Neuronal stem cell (in vitro differentiated cells): ENCODE results near the gene KLHL10.

ENCODE experiments used
- DNase-seq: peaks from one replicate; pipeline ENCODE4 v3.0.0-alpha.2; 2013; ENCODE audit warnings: low spot score
- H2AFZ ChIP-seq: one replicate; pipeline ENCODE4 v1.6.1; 2013; ENCODE audit warnings: mild to moderate bottlenecking, low read length, inconsistent platforms
- H2AK5ac ChIP-seq: 2 replicates; pipeline ENCODE4 v1.6.1; 2013; ENCODE audit warnings: low read depth, mild to moderate bottlenecking, inconsistent platforms, low read length, moderate library complexity, mixed read lengths
- H2BK120ac ChIP-seq: 2 replicates; pipeline ENCODE4 v1.6.1; 2013; ENCODE audit warnings: low read depth, mild to moderate bottlenecking, inconsistent platforms, low read length, moderate library complexity, mixed read lengths
- H2BK12ac ChIP-seq: one replicate; pipeline ENCODE4 v1.6.1; 2013; ENCODE audit warnings: low read length, inconsistent platforms
- H2BK15ac ChIP-seq: 2 replicates; pipeline ENCODE4 v1.6.1; 2013; ENCODE audit warnings: mild to moderate bottlenecking, low read length, inconsistent platforms, mixed read lengths
- H2BK5ac ChIP-seq: one replicate; pipeline ENCODE4 v1.6.1; 2013; ENCODE audit warnings: inconsistent platforms, mild to moderate bottlenecking, low read length, moderate library complexity
- H3K14ac ChIP-seq: one replicate; pipeline ENCODE4 v1.6.1; 2013; ENCODE audit warnings: low read length, inconsistent platforms
- H3K18ac ChIP-seq: 2 replicates; pipeline ENCODE4 v1.6.1; 2013; ENCODE audit warnings: low read length, inconsistent platforms
- H3K23ac ChIP-seq: 2 replicates; pipeline ENCODE4 v1.6.1; 2013; ENCODE audit warnings: low read depth, mild to moderate bottlenecking, mixed read lengths, low read length, inconsistent platforms; ENCODE audit not compliant: poor library complexity
- H3K27ac ChIP-seq: replicated peaks from 3 replicates; pipeline ENCODE4 v1.5.1; 2013; ENCODE audit warnings: low read length, inconsistent platforms
- H3K27me3 ChIP-seq, 3 experiments: 2 replicates each; pipeline ENCODE4 v1.6.1; 2013; ENCODE audit warnings: low read length in 3 of 3, mild to moderate bottlenecking in 2 of 3, inconsistent platforms in 1 of 3, low read depth in 1 of 3, mixed read lengths in 1 of 3, moderate library complexity in 1 of 3; ENCODE audit not compliant: control insufficient read depth in 3 of 3, insufficient read depth in 3 of 3
- H3K36me3 ChIP-seq, 2 donors: replicated peaks in 1 of 2; 2 replicates each; pipeline ENCODE4 v1.6.1; 2013; ENCODE audit warnings: low read length in 2 of 2; ENCODE audit not compliant: control insufficient read depth in 2 of 2, insufficient read depth in 2 of 2
- H3K4ac ChIP-seq: 2 replicates; pipeline ENCODE4 v1.6.1; 2013; ENCODE audit warnings: inconsistent platforms, mild to moderate bottlenecking, low read length, moderate library complexity
- H3K4me1 ChIP-seq, 2 donors: 1 replicate in 1 of 2; 2 replicates in 1 of 2; pipeline ENCODE4 v1.6.1; 2013; ENCODE audit warnings: low read length in 2 of 2, low read depth in 1 of 2; ENCODE audit not compliant: control insufficient read depth in 2 of 2, insufficient read depth in 1 of 2
- H3K4me2 ChIP-seq: one replicate; pipeline ENCODE4 v1.6.1; 2013; ENCODE audit warnings: mild to moderate bottlenecking, low read length, inconsistent platforms; ENCODE audit not compliant: insufficient read depth, poor library complexity, severe bottlenecking
- H3K4me3 ChIP-seq, 2 donors: 2 replicates each; pipeline ENCODE4 v1.5.1; 2013; ENCODE audit warnings: low read length in 2 of 2, mild to moderate bottlenecking in 2 of 2, inconsistent platforms in 1 of 2, moderate library complexity in 1 of 2
- H3K79me1 ChIP-seq: one replicate; pipeline ENCODE4 v1.6.1; 2013; ENCODE audit warnings: low read depth, mild to moderate bottlenecking, inconsistent platforms, low read length, moderate library complexity
- H3K9ac ChIP-seq: one replicate; pipeline ENCODE4 v1.6.1; 2013; ENCODE audit warnings: mild to moderate bottlenecking, low read depth, low read length, inconsistent platforms; ENCODE audit not compliant: poor library complexity
- H3K9me3 ChIP-seq, 2 donors: replicated peaks in 1 of 2; 2 replicates each; pipeline versions ENCODE3 to v1.6.1; 2013; ENCODE audit warnings: low read length in 2 of 2, mild to moderate bottlenecking in 2 of 2, inconsistent platforms in 1 of 2, low read depth in 1 of 2, mixed read lengths in 1 of 2, moderate library complexity in 1 of 2; ENCODE audit not compliant: control insufficient read depth in 2 of 2, insufficient read depth in 1 of 2
- H4K8ac ChIP-seq: one replicate; pipeline ENCODE4 v1.6.1; 2013; ENCODE audit warnings: low read depth, mild to moderate bottlenecking, inconsistent platforms, low read length, moderate library complexity
- H4K91ac ChIP-seq: one replicate; pipeline ENCODE4 v1.6.1; 2013; ENCODE audit warnings: low read length, low read depth, mild to moderate bottlenecking, inconsistent platforms; ENCODE audit not compliant: poor library complexity
- WGBS, 2 donors: extraction: QIAGEN DNeasy Blood & Tissue Kit; methylation state at CpG; one replicate each; pipeline ENCODE4 v1.1.7; 2013; ENCODE audit warnings: missing lambda C conversion rate in 2 of 2, mixed read lengths in 1 of 2; ENCODE audit not compliant: insufficient read length in 2 of 2, insufficient replicate concordance in 1 of 2; ENCODE audit errors: extremely low coverage in 2 of 2; 5-methylcytosine and 5-hydroxymethylcytosine counted together

The KLHL10 gene

DNA sequence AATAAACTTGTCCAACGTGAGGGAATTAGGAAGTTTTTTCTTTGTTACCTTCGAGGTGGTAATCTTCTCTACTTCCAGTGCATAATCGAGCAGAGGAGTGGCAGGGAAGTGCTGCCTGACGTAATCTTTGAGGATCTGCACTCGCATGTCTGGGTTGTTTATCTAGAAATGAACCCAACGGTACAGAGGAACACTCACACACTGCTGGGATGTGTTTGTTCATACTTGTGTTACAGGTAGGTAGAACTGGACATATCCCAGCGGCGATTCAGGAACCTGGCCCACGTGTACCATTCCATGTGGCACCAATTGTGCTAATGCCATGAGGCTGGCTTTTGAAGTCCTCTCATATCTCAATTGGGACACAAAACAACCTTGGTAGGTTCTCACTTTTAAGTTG, 31.8 kb downstream of the KLHL10 start:
- Histone ChIP-seq H2BK15ac (no peak overlapping the region), H4K8ac (no peak overlapping the region), H2BK120ac (no peak overlapping the region), H3K9ac (no peak overlapping the region), H3K14ac (no peak overlapping the region), H3K4me2 (no peak overlapping the region), H3K4me3 (no peak overlapping the region), H3K4me1 (peaks cover 0 to 2% of the 10 kb centered on the region in 2 donors), H2BK12ac (no peak overlapping the region), H3K9me3 (peaks cover 0 to 2% of the 10 kb centered on the region in 2 donors), H2BK5ac (no peak overlapping the region), H2AFZ (no peak overlapping the region), H4K91ac (no peak overlapping the region), H3K79me1 (peaks cover 9% of the 10 kb centered on the region), H3K18ac (no peak overlapping the region), H3K36me3 (peaks cover 48 to 76% of the 10 kb centered on the region in 2 donors), H2AK5ac (no peak overlapping the region), H3K23ac (no peak overlapping the region), H3K4ac (no peak overlapping the region), H3K27me3 (no peaks in the 10 kb centered on the region), H3K27ac (no peak overlapping the region)
- no peak for DNase-seq
- WGBS, 2 donors = no CpG with 5 or more reads among the region's 9 CpGs

DNA sequence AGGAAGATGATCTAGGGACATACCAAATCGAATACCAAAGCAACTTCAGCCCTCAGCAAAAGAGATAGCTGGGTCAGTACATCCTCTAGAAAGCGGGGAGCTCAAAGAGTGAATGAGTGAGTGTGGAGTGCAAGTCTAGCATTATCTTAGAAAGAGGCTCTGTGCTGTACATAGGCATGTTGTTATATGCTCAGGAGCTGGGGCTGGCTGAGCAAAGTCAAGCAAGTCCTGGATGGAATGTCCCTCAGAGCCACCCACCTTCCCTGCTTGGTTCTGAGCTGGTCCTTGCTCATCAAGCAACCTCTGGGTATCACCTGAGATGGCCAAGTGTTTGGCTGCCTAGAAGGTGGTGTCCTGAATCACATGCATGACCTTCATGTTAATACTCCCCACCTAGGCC, 32.5 kb downstream of the KLHL10 start:
- no peak overlapping the region for H2BK120ac ChIP-seq

DNA sequence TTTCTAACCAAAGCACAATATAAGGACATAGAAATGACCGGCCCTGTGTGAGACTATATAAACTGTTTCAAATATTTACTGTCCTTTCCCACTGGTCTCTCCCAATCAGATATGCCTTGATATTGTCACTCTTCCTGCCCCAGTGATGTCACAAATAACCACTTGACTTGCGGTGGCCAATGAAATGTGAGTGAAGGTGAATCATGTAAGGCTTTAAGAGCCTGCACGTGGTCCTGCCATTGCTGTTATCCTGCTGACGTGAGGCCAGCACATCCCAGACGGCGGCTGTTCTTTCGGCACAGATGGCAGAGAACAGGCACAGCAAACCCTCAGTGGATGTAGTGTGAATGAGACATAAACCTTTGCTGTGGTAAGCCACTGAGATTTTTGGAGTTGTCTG, 33.0 kb downstream of the KLHL10 start:
- H2BK15ac ChIP-seq = no peak overlapping the region
- H3K14ac ChIP-seq = no peak overlapping the region
- no peak overlapping the region for H4K8ac ChIP-seq
- H2BK120ac ChIP-seq = no peak overlapping the region
- H3K18ac ChIP-seq = no peak overlapping the region
- H2AK5ac ChIP-seq = no peak overlapping the region
- H4K91ac ChIP-seq = no peak overlapping the region
- H3K4me1 ChIP-seq = no peaks in the 10 kb centered on the region
- H3K27ac ChIP-seq = no peak overlapping the region
- peaks cover 53 to 83% of the 10 kb centered on the region in 2 donors for H3K36me3 ChIP-seq
- H3K23ac ChIP-seq = no peak overlapping the region
- no peak overlapping the region for H2BK12ac ChIP-seq
- H3K4me2 ChIP-seq = no peak overlapping the region
- peaks cover 3% of the 10 kb centered on the region for H3K79me1 ChIP-seq
- H3K9me3 ChIP-seq = peaks cover 0 to 2% of the 10 kb centered on the region in 2 donors
- H3K4ac ChIP-seq = no peak overlapping the region
- WGBS, 2 donors = no CpG with 5 or more reads among the region's 7 CpGs
- peak overlapping the region in 1 of 2 donors; percentile 27 for H3K4me3 ChIP-seq
- no peak overlapping the region for H3K9ac ChIP-seq
- H2AFZ ChIP-seq = no peak overlapping the region
- H2BK5ac ChIP-seq = no peak overlapping the region
- DNase-seq = no peak
- H3K27me3 ChIP-seq = no peaks in the 10 kb centered on the region

More for the DNA sequence above, 32.5 kb downstream of the KLHL10 start:
- no peak overlapping the region for H2AK5ac ChIP-seq
- no peak overlapping the region for H2BK15ac ChIP-seq
- no peak overlapping the region for H3K18ac ChIP-seq
- no peak for DNase-seq
- H3K23ac ChIP-seq = no peak overlapping the region
- H3K9ac ChIP-seq = no peak overlapping the region
- H3K36me3 ChIP-seq = peaks cover 52 to 81% of the 10 kb centered on the region in 2 donors
- peaks cover 0 to 2% of the 10 kb centered on the region in 2 donors for H3K9me3 ChIP-seq
- no peak overlapping the region for H4K91ac ChIP-seq
- no peak overlapping the region for H2AFZ ChIP-seq
- H3K14ac ChIP-seq = no peak overlapping the region
- no peak overlapping the region for H3K4ac ChIP-seq
- H4K8ac ChIP-seq = no peak overlapping the region
- WGBS, 2 donors = no CpG with 5 or more reads among the region's 2 CpGs
- H3K27me3 ChIP-seq = no peaks in the 10 kb centered on the region
- no peak overlapping the region for H3K4me3 ChIP-seq
- H3K4me2 ChIP-seq = no peak overlapping the region
- peaks cover 0 to 2% of the 10 kb centered on the region in 2 donors for H3K4me1 ChIP-seq
- peaks cover 3% of the 10 kb centered on the region for H3K79me1 ChIP-seq
- H2BK5ac ChIP-seq = no peak overlapping the region
- no peak overlapping the region for H2BK12ac ChIP-seq
- H3K27ac ChIP-seq = no peak overlapping the region

DNA sequence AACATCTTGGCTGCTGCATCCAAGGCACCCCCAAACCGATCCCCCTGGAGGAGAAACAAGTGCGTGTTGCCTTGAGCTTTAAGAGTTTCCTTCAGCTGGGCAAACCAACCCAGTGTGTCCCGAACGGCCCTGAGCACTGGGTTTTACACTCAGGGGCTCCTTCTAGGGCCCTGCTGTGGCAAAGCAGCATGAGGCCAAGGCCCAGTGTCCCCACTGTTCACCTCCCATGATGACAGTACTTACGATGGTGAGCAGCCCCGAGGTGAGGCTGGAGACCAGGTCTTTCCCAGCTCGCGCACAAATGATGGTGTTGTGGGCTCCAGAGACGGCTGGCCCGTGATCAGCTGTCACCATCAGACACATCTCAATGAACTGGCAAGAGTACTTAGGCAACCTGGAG, 34.2 kb downstream of the KLHL10 start:
- Histone ChIP-seq H3K23ac (no peak overlapping the region), H3K9ac (peak overlapping the region; percentile 68), H3K4me3 (no peak overlapping the region), H2BK5ac (no peak overlapping the region), H2AFZ (no peak overlapping the region), H3K27ac (no peak overlapping the region), H2AK5ac (no peak overlapping the region), H2BK120ac (no peak overlapping the region), H3K79me1 (peaks cover 3% of the 10 kb centered on the region), H3K18ac (no peak overlapping the region), H2BK12ac (no peak overlapping the region), H4K8ac (no peak overlapping the region), H2BK15ac (no peak overlapping the region), H3K36me3 (peaks cover 53 to 79% of the 10 kb centered on the region in 2 donors), H3K27me3 (no peaks in the 10 kb centered on the region), H3K4ac (no peak overlapping the region), H3K4me1 (no peaks in the 10 kb centered on the region), H3K9me3 (peaks cover 0 to 2% of the 10 kb centered on the region in 2 donors), H3K14ac (no peak overlapping the region), H3K4me2 (no peak overlapping the region), H4K91ac (no peak overlapping the region)
- DNase-seq = no peak
- WGBS, 2 donors = no CpG with 5 or more reads among the region's 10 CpGs
